GM18909 (cell line): ENCODE data around the gene MLX.
"Not testable (repeated sequence)": the region's sequence is repeated elsewhere in the genome, so short reads cannot be mapped to it uniquely, and the experiment has no call there.

Experiments used
- ATAC-seq: cut with Tn5 transposase; IDR thresholded peaks from one replicate; pipeline ENCODE4 v1.9.1; 2021; ENCODE audit warnings: mild to moderate bottlenecking; ENCODE audit not compliant: unreplicated experiment, poor library complexity

MLX gene

DNA sequence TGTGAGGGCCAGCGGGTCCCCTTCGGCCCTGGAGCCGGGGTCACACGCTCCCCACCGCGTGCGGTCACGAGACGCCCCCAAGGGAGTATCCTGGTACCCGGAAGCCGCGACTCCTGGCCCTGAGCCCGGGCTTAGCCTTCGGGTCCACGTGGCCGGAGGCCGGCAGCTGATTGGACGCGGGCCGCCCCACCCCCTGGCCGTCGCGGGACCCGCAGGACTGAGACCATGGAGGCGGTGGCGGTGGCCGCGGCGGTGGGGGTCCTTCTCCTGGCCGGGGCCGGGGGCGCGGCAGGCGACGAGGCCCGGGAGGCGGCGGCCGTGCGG, 30.9 kb upstream of the MLX start, which contains the start of gene NAGLU:
TSS of gene NAGLU (plus strand) at position 194 of the 324 bp plus-strand sequence. CDS start at position 226, 32 bp downstream.
- ATAC-seq: peak; percentile 87

DNA sequence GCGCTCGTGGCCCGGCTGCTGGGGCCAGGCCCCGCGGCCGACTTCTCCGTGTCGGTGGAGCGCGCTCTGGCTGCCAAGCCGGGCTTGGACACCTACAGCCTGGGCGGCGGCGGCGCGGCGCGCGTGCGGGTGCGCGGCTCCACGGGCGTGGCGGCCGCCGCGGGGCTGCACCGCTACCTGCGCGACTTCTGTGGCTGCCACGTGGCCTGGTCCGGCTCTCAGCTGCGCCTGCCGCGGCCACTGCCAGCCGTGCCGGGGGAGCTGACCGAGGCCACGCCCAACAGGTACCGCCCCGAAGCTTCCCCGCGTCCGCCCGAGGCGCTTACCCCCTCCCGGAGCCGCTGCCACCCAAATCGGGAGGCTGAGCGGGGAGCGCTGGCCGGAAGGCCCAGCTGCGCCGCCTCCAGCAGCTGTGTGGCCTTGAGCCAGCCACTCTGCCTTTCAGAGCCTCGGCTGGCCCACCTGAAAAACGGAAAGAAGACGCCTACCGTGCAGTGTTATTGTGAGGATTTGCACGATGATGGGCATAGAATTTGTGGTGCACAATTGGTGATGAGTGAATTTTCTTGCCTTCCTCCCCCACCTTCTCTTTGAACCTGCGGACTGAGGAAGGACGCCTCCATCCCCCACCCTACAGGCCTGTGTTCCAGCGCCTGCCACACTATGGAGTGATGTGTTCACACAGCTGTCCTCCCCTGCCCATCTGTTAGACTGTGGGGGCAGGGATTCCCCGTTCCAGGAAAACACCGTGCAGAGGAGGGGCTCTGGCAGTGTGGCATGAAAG, 30.3 kb upstream of the MLX start:
- ATAC-seq: peak; percentile 65

DNA sequence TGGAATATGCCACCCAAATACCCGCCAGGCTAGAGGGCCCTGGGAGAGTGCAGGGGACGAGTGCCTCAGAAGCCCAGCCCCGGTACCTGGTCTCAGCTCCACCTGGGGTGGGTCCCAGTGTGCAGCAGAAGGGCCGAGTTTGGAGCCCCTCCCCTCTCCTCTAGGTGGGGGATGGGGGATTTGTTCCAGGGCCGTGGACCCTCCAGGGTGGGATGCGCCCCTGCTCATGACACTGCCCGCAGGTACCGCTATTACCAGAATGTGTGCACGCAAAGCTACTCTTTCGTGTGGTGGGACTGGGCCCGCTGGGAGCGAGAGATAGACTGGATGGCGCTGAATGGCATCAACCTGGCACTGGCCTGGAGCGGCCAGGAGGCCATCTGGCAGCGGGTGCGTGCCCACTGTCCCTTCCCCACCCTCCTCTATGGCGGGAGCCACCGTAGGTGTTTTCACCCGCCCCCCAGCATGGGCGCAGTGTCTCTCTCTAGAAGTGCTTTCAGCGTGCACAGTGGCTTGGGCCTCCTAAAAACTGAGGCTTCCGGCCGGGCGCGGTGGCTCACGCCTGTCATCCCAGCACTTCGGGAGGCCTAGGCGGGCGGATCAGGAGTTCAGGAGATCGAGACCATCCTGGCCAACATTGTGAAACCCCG, 29.6 kb upstream of the MLX start:
- ATAC-seq: no peak

DNA sequence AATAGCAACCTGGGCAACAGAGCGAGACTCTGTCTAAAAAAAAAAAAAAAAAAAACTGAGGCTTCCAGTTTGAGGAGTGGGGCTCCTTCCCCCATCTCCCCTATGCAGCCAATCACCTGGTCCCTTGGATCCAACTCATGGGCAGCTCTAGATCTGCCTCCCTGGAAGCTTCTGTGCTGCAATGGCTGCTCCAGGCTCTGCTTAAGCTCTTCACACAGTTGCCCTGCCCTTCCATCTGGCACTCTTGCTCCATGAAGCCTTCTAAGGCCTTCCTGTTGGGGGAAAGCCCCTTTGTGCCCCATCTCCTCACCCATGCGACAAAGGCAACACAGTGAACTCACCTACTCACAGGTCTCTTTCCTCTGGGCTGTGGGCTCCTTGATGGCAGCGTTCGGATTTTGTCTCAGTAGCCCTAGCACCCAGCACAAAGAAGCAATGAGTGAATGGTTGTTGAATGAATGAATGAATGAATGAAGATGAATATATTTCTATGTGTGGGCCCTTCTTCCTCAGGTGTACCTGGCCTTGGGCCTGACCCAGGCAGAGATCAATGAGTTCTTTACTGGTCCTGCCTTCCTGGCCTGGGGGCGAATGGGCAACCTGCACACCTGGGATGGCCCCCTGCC, 29.0 kb upstream of the MLX start:
- ATAC-seq: no peak

DNA sequence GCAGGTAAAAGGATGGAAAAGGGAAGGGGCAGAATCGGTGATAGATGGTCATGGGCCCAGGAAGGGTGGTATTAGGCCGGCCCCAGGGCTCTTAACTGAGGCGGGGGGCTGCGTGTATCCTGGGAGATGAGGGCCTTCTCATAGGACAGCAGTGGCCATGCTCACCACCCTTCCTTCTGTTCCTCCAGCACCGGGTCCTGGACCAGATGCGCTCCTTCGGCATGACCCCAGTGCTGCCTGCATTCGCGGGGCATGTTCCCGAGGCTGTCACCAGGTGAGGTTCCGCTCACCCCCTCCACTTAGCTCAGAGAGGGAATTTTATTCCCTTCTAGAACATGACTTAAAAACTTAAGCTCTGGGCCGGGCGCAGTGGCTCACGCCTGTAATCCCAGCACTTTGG, 28.4 kb upstream of the MLX start:
- ATAC-seq: no peak

DNA sequence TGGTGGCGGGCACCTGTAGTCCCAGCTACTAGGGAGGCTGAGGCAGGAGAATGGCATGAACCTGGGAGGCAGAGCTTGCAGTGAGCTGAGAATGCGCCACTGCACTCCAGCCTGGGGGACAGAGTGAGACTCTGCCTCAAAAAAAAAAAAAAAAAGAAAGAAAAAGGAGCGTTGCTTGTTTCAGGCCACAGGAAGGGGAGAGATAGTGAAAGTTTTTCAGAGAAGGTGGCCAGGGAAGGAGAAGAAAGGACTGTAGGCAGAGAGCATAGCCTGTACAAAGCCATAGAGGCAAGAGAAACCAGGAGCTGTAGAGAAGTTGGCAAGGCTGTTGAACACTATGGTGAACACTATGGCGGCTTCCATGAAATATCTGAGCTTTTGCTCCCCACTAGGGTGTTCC, 26.3 kb upstream of the MLX start:
- not testable (repeated sequence) for ATAC-seq

DNA sequence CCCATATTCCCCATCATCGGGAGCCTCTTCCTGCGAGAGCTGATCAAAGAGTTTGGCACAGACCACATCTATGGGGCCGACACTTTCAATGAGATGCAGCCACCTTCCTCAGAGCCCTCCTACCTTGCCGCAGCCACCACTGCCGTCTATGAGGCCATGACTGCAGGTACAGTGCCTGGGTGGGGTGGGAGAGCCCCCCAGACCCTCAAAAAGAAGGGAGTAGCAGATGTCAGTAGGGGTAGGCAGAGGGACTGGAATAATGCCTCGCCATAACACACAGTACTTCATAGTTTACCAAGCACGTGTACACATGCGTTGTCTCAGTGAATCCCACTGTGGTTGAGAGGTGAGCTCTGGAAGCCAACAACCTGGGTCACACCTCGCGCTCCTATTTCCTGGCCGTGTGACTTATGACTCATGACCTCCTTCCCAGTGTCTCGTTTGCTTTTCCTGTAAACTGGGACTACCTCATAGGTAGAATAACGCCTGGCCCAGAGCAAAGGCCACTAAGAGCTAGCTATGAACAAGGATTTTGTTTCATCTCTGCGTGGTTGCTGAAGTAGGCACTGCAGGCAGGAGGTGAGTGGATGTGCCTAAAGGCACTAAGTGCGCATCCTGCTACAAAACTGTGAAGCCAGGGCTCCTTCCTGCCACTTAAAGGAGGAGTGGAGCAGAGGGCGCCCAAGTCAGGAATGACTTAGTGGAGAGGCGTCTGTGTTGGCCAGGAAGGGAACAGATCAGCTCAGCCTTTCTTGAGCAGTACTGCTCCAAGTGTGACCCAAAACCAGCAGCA, 25.7 kb upstream of the MLX start:
- ATAC-seq: no peak

DNA sequence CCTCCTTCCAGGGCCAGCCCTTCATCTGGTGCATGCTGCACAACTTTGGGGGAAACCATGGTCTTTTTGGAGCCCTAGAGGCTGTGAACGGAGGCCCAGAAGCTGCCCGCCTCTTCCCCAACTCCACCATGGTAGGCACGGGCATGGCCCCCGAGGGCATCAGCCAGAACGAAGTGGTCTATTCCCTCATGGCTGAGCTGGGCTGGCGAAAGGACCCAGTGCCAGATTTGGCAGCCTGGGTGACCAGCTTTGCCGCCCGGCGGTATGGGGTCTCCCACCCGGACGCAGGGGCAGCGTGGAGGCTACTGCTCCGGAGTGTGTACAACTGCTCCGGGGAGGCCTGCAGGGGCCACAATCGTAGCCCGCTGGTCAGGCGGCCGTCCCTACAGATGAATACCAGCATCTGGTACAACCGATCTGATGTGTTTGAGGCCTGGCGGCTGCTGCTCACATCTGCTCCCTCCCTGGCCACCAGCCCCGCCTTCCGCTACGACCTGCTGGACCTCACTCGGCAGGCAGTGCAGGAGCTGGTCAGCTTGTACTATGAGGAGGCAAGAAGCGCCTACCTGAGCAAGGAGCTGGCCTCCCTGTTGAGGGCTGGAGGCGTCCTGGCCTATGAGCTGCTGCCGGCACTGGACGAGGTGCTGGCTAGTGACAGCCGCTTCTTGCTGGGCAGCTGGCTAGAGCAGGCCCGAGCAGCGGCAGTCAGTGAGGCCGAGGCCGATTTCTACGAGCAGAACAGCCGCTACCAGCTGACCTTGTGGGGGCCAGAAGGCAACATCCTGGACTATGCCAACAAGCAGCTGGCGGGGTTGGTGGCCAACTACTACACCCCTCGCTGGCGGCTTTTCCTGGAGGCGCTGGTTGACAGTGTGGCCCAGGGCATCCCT, 23.5 kb upstream of the MLX start:
- no peak for ATAC-seq

DNA sequence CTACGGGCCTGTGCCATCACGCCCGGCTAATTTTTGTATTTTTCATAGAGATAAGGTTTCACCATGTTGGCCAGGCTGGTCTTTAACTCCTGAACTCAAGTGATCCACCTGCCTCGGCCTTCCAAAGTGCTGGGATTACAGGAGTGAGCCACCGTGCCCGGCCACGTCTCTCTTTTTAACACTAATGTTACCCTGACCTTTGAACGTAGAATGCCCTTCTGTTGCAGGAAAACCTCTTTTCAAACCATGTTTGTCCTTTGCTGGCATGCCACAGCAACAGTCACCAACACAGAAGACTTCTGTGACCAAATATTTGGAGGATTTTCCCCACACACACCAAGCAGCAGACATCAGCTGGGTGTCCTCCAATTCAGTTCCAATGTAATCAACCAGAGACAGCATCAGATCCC, 22.0 kb upstream of the MLX start:
- ATAC-seq: no peak

DNA sequence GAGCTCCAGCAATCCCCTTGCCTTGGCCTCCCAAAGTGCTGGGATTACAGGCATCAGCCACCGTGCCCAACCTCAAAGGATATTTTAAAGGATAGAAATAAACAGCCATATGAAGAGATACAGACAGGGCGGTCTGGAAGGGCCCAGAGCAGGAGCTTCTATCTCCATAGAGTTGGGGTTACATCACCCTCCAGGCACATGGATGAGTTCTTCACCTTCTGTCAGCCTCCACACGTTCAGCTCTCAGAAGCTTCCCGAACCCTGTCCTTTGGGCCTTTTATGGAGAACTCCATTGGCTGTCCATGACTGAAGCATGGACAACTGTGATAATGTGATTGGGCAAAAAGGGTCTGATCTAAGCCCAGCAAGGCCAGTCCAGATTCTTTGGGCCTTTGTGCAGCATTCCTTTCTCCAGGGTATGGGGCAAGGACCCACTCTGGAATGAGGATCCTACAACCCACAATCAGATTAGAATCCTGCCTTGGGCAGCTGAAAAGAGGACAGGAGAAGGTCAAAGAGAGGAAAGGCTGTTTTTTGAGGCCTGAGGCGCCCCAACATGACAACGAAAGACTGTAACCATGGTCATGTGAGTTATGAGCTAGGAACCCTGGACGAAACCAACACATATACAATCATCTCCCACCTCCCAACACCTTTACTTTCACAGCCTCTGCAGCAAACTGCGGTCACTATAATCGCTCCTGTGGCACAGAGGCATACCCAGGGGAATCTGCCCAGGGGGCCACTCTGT, 21.0 kb upstream of the MLX start:
- not testable (repeated sequence) for ATAC-seq

DNA sequence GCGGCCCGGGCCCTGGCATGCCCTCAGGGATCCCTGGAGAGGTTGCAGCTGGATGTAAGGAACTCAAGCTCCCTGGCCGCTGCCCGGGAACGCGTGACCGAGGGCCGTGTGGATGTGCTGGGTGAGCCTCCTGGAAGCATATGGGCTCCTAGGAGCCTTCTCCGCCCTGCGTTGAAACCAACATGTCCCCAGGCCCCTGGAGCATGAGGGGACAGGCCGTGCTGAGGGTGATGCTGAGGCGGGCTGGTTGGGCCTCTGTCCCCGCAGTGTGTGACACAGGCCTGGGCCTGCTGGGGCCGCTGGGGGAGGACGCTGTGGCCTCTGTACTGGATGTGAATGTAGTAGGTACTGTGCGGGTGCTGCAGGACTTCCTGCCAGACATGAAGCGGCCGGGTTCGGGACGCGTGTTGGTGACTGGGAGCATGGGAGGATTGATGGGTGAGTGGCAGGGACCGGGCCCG, 19.9 kb upstream of the MLX start:
- ATAC-seq: no peak

DNA sequence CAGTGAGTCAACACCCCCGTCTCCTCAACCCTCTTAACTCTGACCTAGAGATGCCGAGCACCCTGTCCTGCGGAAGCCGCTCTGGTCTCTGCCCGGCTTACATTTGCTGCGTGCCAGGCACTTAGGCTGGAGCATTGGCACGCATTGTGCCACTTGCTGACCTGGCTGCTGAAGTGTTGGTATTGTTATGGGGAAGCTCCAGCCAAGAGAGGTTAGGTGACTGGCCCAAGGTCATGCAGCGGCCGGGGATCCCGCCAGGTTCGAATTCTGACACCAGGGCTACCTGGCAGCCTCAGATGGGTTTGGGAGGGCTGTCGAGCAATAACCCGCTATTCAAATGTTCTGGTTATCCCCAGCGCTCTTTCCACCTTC, 19.2 kb upstream of the MLX start:
- no peak for ATAC-seq

DNA sequence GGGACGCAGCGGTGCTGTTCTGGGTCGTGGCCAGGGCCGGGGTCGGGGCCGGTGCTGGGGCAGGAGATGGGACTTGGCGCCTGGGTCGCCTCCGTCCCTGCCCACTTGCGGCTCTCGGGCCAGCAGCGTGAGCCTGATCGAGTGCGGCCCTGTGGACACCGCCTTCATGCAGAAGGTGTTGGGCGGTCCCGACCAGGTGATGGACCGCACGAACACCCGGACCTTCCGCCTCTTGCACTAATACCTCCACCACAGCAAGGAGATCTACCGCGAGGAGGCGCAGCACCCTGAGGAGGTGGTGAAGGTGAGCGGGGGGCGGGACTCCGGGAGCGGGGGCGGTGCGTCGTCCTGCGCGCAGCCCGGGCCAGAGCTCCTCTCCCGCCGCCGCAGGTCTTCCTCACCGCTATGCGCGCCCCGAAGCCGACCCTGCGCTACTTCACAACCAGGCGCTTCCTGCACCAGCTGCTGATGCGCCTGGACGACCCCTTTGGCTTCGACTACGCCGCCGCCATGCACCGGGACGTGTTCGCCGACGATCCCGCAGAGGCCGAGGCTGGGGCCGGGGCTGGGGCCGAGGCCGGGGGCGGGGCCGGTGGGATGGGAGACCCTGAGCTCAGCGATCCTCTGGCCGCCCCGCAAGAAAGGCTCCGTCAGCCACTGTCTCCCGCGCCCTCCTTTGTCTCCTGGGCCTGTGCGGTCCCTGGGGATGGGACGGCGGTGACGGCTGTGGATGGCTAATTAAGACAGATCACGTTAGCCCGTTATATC, 18.6 kb upstream of the MLX start:
- ATAC-seq: peak; percentile 62

DNA sequence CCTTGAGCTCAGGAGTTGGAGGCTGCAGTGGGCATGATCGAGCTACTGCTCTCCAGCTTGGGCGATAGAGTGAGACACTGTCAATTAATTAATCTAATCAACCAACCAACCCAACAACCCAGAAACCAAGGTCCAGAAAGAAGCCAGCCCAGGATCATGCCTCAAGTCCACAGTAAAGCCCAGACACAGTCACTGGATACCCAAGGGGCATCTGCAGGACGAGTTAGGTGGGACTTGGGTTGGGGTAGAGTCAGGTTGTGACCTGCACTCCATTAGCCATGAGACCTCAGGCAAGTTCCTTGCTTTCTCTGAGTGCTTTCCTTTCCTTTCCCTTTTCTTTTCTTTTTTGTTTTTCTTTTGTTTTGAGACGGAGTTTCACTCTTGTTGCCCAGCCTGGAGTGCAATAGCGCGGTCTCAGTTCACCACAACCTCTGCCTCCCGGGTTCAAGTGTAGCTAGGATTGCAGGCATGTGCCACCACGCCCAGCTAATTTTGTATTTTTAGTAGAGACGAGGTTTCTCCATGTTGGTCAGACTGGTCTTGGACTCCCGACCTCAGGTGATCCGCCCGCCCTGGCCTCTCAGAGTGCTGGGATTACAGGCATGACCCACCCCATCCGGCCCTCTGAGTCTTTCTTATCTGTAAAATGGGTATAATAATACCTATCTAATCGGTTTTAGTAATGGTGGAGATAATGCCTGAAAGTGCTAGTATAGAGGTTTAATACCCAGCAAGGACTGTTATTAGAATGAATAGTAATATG, 17.7 kb upstream of the MLX start:
- no peak for ATAC-seq

DNA sequence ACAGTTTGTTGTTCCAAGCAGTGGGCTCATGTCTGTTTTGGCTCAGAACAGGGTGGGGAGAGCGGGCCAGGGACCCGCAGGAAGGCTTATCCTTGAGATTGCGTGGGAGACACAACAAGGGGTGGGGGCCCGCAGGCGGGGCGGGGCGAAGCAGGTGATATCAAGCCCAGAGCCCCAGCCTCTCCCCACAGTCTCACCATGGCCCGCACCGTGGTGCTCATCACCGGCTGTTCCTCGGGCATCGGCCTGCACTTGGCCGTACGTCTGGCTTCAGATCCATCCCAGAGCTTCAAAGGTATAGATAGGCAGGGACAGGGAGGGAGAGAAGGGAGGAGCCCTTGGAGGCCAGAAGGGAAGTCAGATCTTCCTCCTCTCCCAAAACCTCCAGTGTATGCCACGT, 14.2 kb upstream of the MLX start, which contains the start of gene HSD17B1:
TSS of gene HSD17B1 (plus strand) at position 188 of the 400 bp plus-strand sequence. CDS start at position 199, 11 bp downstream.
- ATAC-seq: not testable (repeated sequence)

DNA sequence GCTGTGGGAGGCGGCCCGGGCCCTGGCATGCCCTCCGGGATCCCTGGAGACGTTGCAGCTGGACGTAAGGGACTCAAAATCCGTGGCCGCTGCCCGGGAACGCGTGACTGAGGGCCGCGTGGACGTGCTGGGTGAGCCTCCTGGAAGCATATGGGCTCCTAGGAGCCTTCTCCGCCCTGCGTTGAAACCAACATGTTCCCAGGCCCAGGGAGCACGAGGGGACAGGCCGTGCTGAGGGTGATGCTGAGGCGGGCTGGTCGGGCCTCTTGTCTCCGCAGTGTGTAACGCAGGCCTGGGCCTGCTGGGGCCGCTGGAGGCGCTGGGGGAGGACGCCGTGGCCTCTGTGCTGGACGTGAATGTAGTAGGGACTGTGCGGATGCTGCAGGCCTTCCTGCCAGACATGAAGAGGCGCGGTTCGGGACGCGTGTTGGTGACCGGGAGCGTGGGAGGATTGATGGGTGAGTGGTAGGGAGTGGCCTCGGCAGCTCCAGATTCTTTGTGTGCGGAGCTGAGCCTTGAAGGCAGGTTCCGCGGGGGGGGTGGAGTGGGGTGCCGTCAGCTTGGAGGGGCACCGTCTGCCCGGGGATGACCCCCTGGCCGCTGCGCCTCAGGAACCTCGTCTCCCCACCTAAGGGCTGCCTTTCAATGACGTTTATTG, 13.6 kb upstream of the MLX start:
- ATAC-seq: no peak

DNA sequence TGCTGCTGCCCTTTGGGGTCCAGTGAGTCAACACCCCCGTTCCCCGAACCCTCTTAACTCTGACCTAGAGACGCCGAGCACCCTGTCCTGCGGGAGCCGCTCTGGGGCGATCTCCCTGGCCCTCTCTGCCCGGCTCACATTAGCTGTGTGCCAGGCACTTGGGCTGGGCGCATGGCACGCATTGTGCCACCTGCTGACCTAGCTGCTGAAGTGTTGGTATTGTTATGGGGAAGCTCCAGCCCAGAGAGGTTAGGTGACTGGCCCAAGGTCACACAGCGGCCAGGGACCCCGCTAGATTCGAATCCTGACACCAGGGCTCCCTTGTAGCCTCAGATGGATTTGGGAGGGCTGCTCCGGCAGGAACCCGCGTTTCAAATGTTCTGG, 13.0 kb upstream of the MLX start:
- no peak for ATAC-seq
